ENCODE results near the gene DNAI1. TPM values are rescaled to one million over a fixed set of nuclear protein-coding genes. Genes with fewer than 3 reads are reported as not detected.

Gene DNAI1
- total and polyA plus RNA-seq, 2 of the 4 experiments (the other 2 are of a cell fraction): not detected

- DNase-seq (no peak), ATAC-seq (ENCODE audit: low read depth) (no peak)
- ChIA-PET CTCF (no interaction called here), POLR2A (ENCODE audit: unreplicated experiment) (no interaction called here)
- H3K27ac ChIP-seq (ENCODE audit: insufficient read depth, low read length): no peak overlapping the region
- H3K9me1 ChIP-seq (ENCODE audit: insufficient read depth, low read length): peaks cover 3% of the 10 kb centered on the region; the same call in 1 of the 2 replicates
- H3K56ac ChIP-seq (ENCODE audit: extremely low read depth, insufficient read depth, low read length): no peak overlapping the region
- no peaks in the 10 kb centered on the region for H3K4me1 ChIP-seq (ENCODE audit: control insufficient read depth, insufficient read depth, low read length)
- H3K36me3 ChIP-seq (ENCODE audit: control insufficient read depth, insufficient read depth, low read length): no peaks in the 10 kb centered on the region
- dilution Hi-C loops (cut with HindIII; ENCODE audit: low sequenced_read_pairs, unreplicated experiment) (no loop called here), in situ Hi-C loops (cut with MboI; ENCODE audit: low sequenced_read_pairs) (no loop called here), intact Hi-C loops (cut with micrococcal nuclease) (loop anchor here (5.0 kb wide), 1 partner anchor 213 kb away; no protein-coding TSS in a partner anchor)
- H3K79me1 ChIP-seq (ENCODE audit: low read depth in 1 of 2, low read length in 2 of 2): no peaks in the 10 kb centered on the region
- H2BK5ac ChIP-seq (ENCODE audit: low read depth, low read length, poor library complexity, severe bottlenecking): no peak overlapping the region
- H2BK20ac ChIP-seq (ENCODE audit: low read depth, low read length): no peak overlapping the region
- H3K14ac ChIP-seq (replicated peaks; ENCODE audit: low read depth, low read length): no peak overlapping the region
- H3K4ac ChIP-seq (ENCODE audit: low read depth, low read length): no peak overlapping the region
- no peak overlapping the region for H4K5ac ChIP-seq (ENCODE audit: low read depth, low read length)
- no peak for TF ChIP-seq MAZ (IDR thresholded peaks at IDR 0.05; ENCODE audit: borderline replicate concordance, low read depth, low read length)
- no peak for TF ChIP-seq CEBPB (IDR thresholded peaks at IDR 0.05; ENCODE audit: low read depth, low read length)
- no TSS peak for BruUV-seq (replicated peaks)
- no peak overlapping the region for H3K23ac ChIP-seq (ENCODE audit: low read depth, low read length)
- H3K9me3 ChIP-seq (ENCODE audit: control insufficient read depth, insufficient read depth, low read length): no peaks in the 10 kb centered on the region
- WGBS, 2 experiments (ENCODE audit: extremely low coverage in 2 of 2, insufficient read length in 1 of 2): 27% methylated on average over 2 of the region's 6 CpGs; no CpG with 5 or more reads in 1 of the 2 experiments
- no peak overlapping the region for H2AK9ac ChIP-seq (replicated peaks; ENCODE audit: low read depth, low read length, poor library complexity)
- H4K20me1 ChIP-seq (ENCODE audit: insufficient read depth, low read length): no peaks in the 10 kb centered on the region
- no peak overlapping the region for H3K4me2 ChIP-seq (ENCODE audit: low read depth, low read length)
- peak overlapping the region; percentile 29 for H2AFZ ChIP-seq (replicated peaks; ENCODE audit: low read length, poor library complexity)
- no peak overlapping the region for H2BK120ac ChIP-seq (ENCODE audit: low read depth, low read length)
- H2BK15ac ChIP-seq (ENCODE audit: low read depth, low read length): no peak overlapping the region
- H3K4me3 ChIP-seq (ENCODE audit: insufficient read depth, low read depth, low read length): no peak overlapping the region
- H4K8ac ChIP-seq (ENCODE audit: low read depth in 2 of 2, low read length in 2 of 2): no peak overlapping the region
- no peak overlapping the region for H4K91ac ChIP-seq (ENCODE audit: insufficient read depth, low read depth, low read length)
- no peak overlapping the region for H3K9ac ChIP-seq (ENCODE audit: low read depth, low read length)
- H3K18ac ChIP-seq (ENCODE audit: low read depth, low read length): no peak overlapping the region
- H2AK5ac ChIP-seq (ENCODE audit: low read depth, low read length): no peak overlapping the region
- peaks cover 24% of the 10 kb centered on the region; the same call in 1 of the 2 replicates for H3K27me3 ChIP-seq (ENCODE audit: control insufficient read depth, insufficient read depth, low read length)
These were observed 86.9 kb downstream of the DNAI1 start for GRCh38 chr9:34545497-34545896.

Data from IMR-90 (cell line).